Right cardiac atrium (tissue), 5 donors: ENCODE results near the gene RBFOX2. TPM values are rescaled to one million over a fixed set of nuclear protein-coding genes. Genes with fewer than 3 reads are reported as not detected.
"Not testable (repeated sequence)": the region's sequence is repeated elsewhere in the genome, so short reads cannot be mapped to it uniquely, and the experiment has no call there.

ENCODE experiments used
- ATAC-seq, 2 donors: fragments of 200-7000 bp; cut with Tn5 transposase; one replicate each; pipeline versions ENCODE4 v1.8.0 to v1.9.1; 2020; ENCODE audit warnings: moderate library complexity in 2 of 2, mild to moderate bottlenecking in 1 of 2
- DNase-seq, 3 donors: peaks; one replicate each; pipeline ENCODE4 v3.0.0-alpha.2; 2020
- H3K27ac ChIP-seq: one replicate; pipeline ENCODE4 v1.5.1; 2013; ENCODE audit warnings: mild to moderate bottlenecking, low read length, control low read depth, moderate library complexity
- H3K27me3 ChIP-seq: one replicate; pipeline ENCODE4 v1.6.1; 2013; ENCODE audit not compliant: control insufficient read depth, insufficient read depth
- H3K4me1 ChIP-seq: one replicate; pipeline ENCODE4 v1.6.1; 2013; ENCODE audit warnings: low read length; ENCODE audit not compliant: control insufficient read depth, insufficient read depth
- H3K4me3 ChIP-seq: one replicate; pipeline ENCODE4 v1.5.1; 2013; ENCODE audit warnings: low read length, control low read depth
- H3K9me3 ChIP-seq: one replicate; pipeline ENCODE4 v1.6.1; 2013; ENCODE audit warnings: low read length; ENCODE audit not compliant: control insufficient read depth
- WGBS: extraction: QIAGEN DNeasy Blood & Tissue Kit; methylation state at CpG from one replicate; pipeline ENCODE4 v1.1.7; 2013; 5-methylcytosine and 5-hydroxymethylcytosine counted together
- intact Hi-C, 4 donors: fragments of 100-400 bp; cut with DNase I; formaldehyde crosslinking; loops; one replicate each; pipeline versions ENCODE4 v1.11.0 to v1.14.0; 2022 to 2023
- polyA plus RNA-seq: library from polyadenylated mRNA; stranded (reverse); fragments of 200-250 nt; gene quantifications from one replicate; pipeline ENCODE4 v1.2.3, GENCODE V29; 2013
- total RNA-seq, 4 donors: library from RNA; stranded (reverse); fragmentation: NEBNext Ultra II Directional; extraction: Animal tissue kit (Norgen Biotek cat#: 25700); gene quantifications; one replicate each; pipeline ENCODE4 v1.2.1, GENCODE V29; 2021
- donor health status: healthy with polysubstance abuse.
- donor health status: DM: no; HTN: yes; CAD: no.
- donor health status: DM: no; HTN: no; CAD: no.
- donor health status: DM: no; HTN: yes; CAD: no; lungs with severe emphysema.
- donor health status: DM: yes; HTN: yes; CAD: no.

RBFOX2 gene
- total and polyA plus RNA-seq, 5 donors: 36.7 to 89.8 (median 73.6) TPM

DNA sequence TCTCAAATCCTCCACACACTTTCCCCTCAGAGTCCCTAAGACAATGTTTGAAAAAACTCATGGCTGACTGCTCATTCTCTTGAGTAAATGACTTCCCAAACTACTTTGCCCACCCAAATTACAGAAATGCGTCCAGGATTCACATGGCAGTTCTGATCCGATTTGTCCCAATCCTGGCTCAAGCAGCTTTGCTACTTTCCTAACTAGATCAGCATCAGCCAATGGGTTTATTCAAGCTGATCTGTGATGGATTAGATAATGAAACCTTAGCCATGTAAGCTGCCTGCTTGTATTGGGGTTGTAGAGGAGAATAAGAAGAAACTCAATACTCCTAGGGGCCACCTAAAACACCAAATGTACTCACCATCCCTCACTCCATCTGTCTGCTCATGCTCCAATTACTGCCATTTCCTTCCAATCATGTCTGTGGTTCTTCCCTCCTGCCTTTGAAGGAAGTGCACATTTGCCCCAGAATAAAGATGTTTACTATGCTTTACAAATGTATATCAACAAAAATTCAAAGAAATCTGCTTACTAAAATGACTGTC, 6.9 kb downstream of the RBFOX2 start:
- ATAC-seq: no peak
- 62% methylated on average over 2 of the region's 2 CpGs for WGBS
- Histone ChIP-seq H3K4me3 (no peak overlapping the region), H3K27me3 (no peaks in the 10 kb centered on the region), H3K9me3 (no peaks in the 10 kb centered on the region), H3K27ac (no peak overlapping the region), H3K4me1 (peaks cover 4% of the 10 kb centered on the region)
- no peak for DNase-seq
- intact Hi-C loops: loop anchor here in 2 of 4 donors (10.0 kb wide), 2 partner anchors 57 to 87 kb away; no protein-coding TSS in a partner anchor

DNA sequence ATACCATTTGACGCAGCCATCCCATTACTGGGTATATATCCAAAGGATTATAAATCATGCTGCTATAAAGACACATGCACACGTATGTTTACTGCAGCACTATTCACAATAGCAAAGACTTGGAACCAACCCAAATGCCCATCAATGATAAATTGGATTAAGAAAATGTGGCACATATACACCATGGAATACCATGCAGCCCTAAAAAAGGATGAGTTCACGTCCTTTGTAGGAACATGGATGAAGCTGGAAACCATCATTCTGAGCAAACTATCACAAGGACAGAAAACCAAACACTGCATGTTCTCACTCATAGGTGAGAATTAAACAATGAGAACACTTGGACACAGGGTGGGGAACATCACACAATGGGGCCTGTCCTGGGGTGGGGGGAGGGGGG, 7.8 kb downstream of the RBFOX2 start:
- 97% methylated on average over 3 of the region's 3 CpGs for WGBS
- DNase-seq, H3K9me3 ChIP-seq, H3K4me3 ChIP-seq, ATAC-seq, H3K4me1 ChIP-seq, H3K27me3 ChIP-seq, H3K27ac ChIP-seq: not testable (repeated sequence)
- intact Hi-C loops: loop anchor here in 2 of 4 donors (10.0 kb wide), 2 partner anchors 56 to 86 kb away; no protein-coding TSS in a partner anchor

DNA sequence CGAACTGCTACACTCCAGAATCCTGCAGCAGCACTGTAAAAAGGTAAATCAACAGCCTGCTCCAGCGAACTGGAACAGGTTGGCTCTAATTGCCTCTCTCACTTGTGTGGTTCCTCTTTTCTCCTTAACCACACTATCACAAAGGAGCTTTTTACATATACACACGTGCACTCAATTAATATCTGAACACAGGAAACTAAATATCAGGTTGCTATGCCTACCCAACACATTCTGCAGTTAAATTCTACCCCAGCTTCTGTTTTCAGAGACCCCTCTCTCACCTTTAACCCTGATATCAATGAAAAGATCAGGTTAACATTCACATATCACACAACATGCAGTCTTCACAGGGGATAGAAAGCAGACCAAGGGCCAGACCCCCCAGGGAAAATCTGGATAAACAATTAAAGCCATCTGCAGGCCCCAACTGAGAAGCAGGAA, 11.0 kb downstream of the RBFOX2 start:
- intact Hi-C loops: no loop called here
- Histone ChIP-seq H3K27ac (no peak overlapping the region), H3K4me3 (no peak overlapping the region), H3K9me3 (no peaks in the 10 kb centered on the region), H3K4me1 (peaks cover 7% of the 10 kb centered on the region), H3K27me3 (no peaks in the 10 kb centered on the region)
- DNase-seq (no peak), ATAC-seq (no peak)
- 67% methylated on average over 3 of the region's 3 CpGs for WGBS

- Histone ChIP-seq H3K27ac (no peak overlapping the region), H3K4me1 (peaks cover 5% of the 10 kb centered on the region), H3K4me3 (no peak overlapping the region), H3K9me3 (no peaks in the 10 kb centered on the region), H3K27me3 (no peaks in the 10 kb centered on the region)
- intact Hi-C loops: no loop called here
- DNase-seq (no peak), ATAC-seq (no peak)
- WGBS: 35% methylated on average over 2 of the region's 2 CpGs
Measured at GRCh38 chr22:36016684-36017083, 11.9 kb downstream of the RBFOX2 start.

DNA sequence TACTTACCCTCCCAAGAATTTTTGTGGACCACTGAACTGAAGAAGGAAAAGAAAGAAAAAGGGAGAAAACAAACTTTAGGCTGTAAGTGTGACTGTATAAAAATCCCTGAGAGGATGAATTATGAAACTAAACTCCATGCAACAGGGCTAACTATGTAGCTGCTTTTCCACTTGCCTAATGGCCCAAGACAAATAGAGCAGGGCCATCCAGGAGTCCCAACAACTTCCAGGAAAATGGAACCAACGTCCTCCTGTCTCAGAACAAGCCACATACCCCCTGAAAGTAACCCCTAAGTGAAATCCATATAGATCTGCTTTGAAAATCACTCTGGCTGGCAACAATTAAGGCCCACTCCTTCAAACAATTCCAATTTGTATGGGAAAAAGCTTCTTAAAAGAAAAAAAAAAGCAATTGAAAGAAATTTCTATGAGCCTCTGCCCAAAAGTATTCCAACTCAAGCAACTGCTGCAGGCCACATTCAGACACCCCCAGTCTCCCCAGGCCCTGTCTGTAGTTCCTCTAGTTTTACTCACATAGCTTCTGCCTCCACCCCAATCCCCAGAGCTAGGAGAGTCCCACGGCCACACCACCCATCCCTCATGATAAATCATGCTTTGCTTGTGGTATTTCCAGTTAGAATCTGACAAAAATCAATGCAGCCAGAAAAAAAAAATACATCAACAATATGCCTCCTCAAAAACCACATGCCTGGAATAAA, 12.7 kb downstream of the RBFOX2 start:
- H3K27ac ChIP-seq: no peak overlapping the region
- intact Hi-C loops: no loop called here
- 48% methylated on average over 2 of the region's 2 CpGs for WGBS
- no peaks in the 10 kb centered on the region for H3K27me3 ChIP-seq
- no peaks in the 10 kb centered on the region for H3K9me3 ChIP-seq
- no peak overlapping the region for H3K4me3 ChIP-seq
- ATAC-seq (peak; percentile 29 to 36), DNase-seq (no peak)
- peaks cover 4% of the 10 kb centered on the region for H3K4me1 ChIP-seq

DNA sequence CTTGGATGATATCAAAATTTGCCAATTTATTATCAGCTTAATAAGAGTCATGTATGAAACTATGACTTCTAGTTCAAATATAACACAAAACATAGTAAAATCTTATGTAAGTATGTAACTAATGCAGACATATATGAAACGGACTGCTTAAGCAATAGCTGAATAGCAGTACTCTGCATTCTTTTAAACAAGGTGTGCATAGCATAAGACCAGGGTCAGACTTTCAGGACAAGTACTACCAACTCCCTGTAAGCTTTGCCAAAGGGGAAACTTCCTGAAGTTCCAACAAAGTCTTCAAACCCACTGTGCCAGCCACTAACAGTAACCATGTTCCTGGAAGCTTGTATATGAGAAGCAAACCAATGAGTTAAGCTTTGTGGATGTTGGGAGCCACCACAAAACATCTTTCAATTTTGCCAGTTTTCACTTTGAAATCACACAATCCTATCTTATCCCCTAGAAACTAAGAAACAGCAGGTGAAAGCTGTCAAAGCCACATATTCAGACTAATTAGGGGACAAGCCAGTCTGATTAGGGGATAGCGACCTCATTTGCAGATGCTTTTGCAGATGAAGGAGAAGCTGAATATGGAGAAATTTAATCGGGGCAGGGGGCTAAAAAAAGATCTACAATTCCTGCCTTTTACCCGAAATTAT, 13.3 kb downstream of the RBFOX2 start:
- ATAC-seq (no peak), DNase-seq (no peak)
- intact Hi-C loops: no loop called here
- no peak overlapping the region for H3K4me3 ChIP-seq
- no peaks in the 10 kb centered on the region for H3K27me3 ChIP-seq
- H3K27ac ChIP-seq: no peak overlapping the region
- H3K9me3 ChIP-seq: no peaks in the 10 kb centered on the region
- WGBS: 65% methylated on average over 4 of the region's 4 CpGs
- peaks cover 8% of the 10 kb centered on the region for H3K4me1 ChIP-seq

GRCh38 chr22:36014546-36015074, 14.0 kb downstream of the RBFOX2 start:
- H3K27ac ChIP-seq: no peak overlapping the region
- no peaks in the 10 kb centered on the region for H3K27me3 ChIP-seq
- 72% methylated on average over 4 of the region's 4 CpGs for WGBS
- DNase-seq: no peak
- peaks cover 12% of the 10 kb centered on the region for H3K4me1 ChIP-seq
- H3K9me3 ChIP-seq: no peaks in the 10 kb centered on the region
- H3K4me3 ChIP-seq: no peak overlapping the region
- no peak for ATAC-seq
- intact Hi-C loops: no loop called here

DNA sequence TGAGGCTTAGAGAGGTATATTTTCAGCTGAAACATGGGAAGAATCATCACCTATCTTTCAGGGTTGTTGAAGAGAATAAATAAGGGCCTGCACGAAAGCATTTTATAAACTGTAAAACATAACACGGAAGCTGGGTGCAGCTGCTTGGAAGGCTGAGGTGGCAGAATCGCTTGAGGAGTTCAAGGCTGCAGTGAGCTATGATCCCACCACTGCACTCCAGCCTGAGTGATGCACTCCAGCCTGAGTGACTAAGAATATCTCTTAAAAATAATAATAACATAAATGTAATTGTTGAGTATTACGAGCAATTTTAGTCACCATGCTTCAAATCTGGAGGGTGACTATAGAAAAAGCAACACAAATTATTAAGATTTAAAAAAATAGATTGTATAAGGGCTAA, 16.3 kb downstream of the RBFOX2 start:
- intact Hi-C loops: no loop called here
- no peak overlapping the region for H3K27ac ChIP-seq
- DNase-seq: no peak
- peaks cover 14% of the 10 kb centered on the region for H3K4me1 ChIP-seq
- WGBS: 84% methylated on average over 4 of the region's 4 CpGs
- ATAC-seq: no peak
- no peaks in the 10 kb centered on the region for H3K9me3 ChIP-seq
- H3K4me3 ChIP-seq: no peak overlapping the region
- H3K27me3 ChIP-seq: no peaks in the 10 kb centered on the region

- Histone ChIP-seq H3K9me3 (no peaks in the 10 kb centered on the region), H3K27me3 (no peaks in the 10 kb centered on the region), H3K27ac (no peak overlapping the region), H3K4me1 (peaks cover 11% of the 10 kb centered on the region), H3K4me3 (no peak overlapping the region)
- 63% methylated on average over 2 of the region's 2 CpGs for WGBS
- peak; percentile 12 to 53 for ATAC-seq
- intact Hi-C loops: no loop called here
- no peak for DNase-seq
Measured at GRCh38 chr22:36010882-36011281, 17.7 kb downstream of the RBFOX2 start.

GRCh38 chr22:36010090-36010489, 18.5 kb downstream of the RBFOX2 start:
- Histone ChIP-seq H3K9me3 (no peaks in the 10 kb centered on the region), H3K27me3 (no peaks in the 10 kb centered on the region), H3K27ac (no peak overlapping the region), H3K4me1 (peaks cover 11% of the 10 kb centered on the region), H3K4me3 (no peak overlapping the region)
- peak; percentile 45 to 50 for ATAC-seq
- peak in 1 of 3 donors; percentile 68 for DNase-seq
- intact Hi-C loops: no loop called here
- WGBS: 37% methylated on average over 10 of the region's 10 CpGs

- ATAC-seq: peak; percentile 54 to 72
- Histone ChIP-seq H3K4me1 (peaks cover 11% of the 10 kb centered on the region), H3K9me3 (no peaks in the 10 kb centered on the region), H3K27ac (no peak overlapping the region), H3K27me3 (no peaks in the 10 kb centered on the region), H3K4me3 (no peak overlapping the region)
- DNase-seq: peak in 1 of 3 donors; percentile 47
- intact Hi-C loops: no loop called here
- 56% methylated on average over 3 of the region's 3 CpGs for WGBS
Measured at GRCh38 chr22:36009085-36009484, 19.5 kb downstream of the RBFOX2 start.
